H9 (cell line): ENCODE results near the gene TSPAN18. TPM values are rescaled to one million over a fixed set of nuclear protein-coding genes. Genes with fewer than 3 reads are reported as not detected.

ENCODE experiments used
- DNase-seq: peaks from one replicate; pipeline ENCODE4 v3.0.0-alpha.2; 2017
- H2AFZ ChIP-seq: one replicate; pipeline ENCODE4 v1.6.1; 2013; ENCODE audit warnings: mild to moderate bottlenecking, low read length, control low read depth, moderate library complexity
- H2AK5ac ChIP-seq: 2 replicates; pipeline ENCODE4 v1.6.1; 2013; ENCODE audit warnings: low read length, control low read depth, mixed read lengths; ENCODE audit not compliant: insufficient read length
- H2BK120ac ChIP-seq: one replicate; pipeline ENCODE4 v1.6.1; 2013; ENCODE audit warnings: low read depth, mild to moderate bottlenecking, low read length, control low read depth, inconsistent platforms; ENCODE audit not compliant: poor library complexity, severe bottlenecking
- H2BK12ac ChIP-seq: 2 replicates; pipeline ENCODE4 v1.6.1; 2013; ENCODE audit warnings: low read length, control low read depth, mixed read lengths, low read depth; ENCODE audit not compliant: insufficient read length
- H2BK15ac ChIP-seq: 2 replicates; pipeline ENCODE4 v1.6.1; 2013; ENCODE audit warnings: low read depth, low read length, control low read depth
- H2BK20ac ChIP-seq: one replicate; pipeline ENCODE4 v1.6.1; 2013; ENCODE audit warnings: low read depth, mild to moderate bottlenecking, low read length, control low read depth, inconsistent platforms; ENCODE audit not compliant: poor library complexity, severe bottlenecking
- H2BK5ac ChIP-seq: 2 replicates; pipeline ENCODE4 v1.6.1; 2013; ENCODE audit warnings: low read length, control low read depth, mixed read lengths; ENCODE audit not compliant: insufficient read length
- H3K14ac ChIP-seq: 2 replicates; pipeline ENCODE4 v1.6.1; 2013; ENCODE audit warnings: low read length, control low read depth; ENCODE audit not compliant: insufficient read depth
- H3K18ac ChIP-seq: 2 replicates; pipeline ENCODE4 v1.6.1; 2013; ENCODE audit warnings: low read depth, mild to moderate bottlenecking, mixed read lengths, low read length, control low read depth; ENCODE audit not compliant: insufficient read length
- H3K23ac ChIP-seq: 2 replicates; pipeline ENCODE4 v1.6.1; 2013; ENCODE audit warnings: low read length, control low read depth, mixed read lengths, low read depth; ENCODE audit not compliant: insufficient read length
- H3K23me2 ChIP-seq: 2 replicates; pipeline ENCODE4 v1.6.1; 2013; ENCODE audit warnings: low read depth, mild to moderate bottlenecking, mixed read lengths, low read length, control low read depth; ENCODE audit not compliant: insufficient read length, poor library complexity, severe bottlenecking
- H3K27ac ChIP-seq: 2 replicates; pipeline ENCODE4 v1.5.1; 2013; ENCODE audit warnings: low read length, control low read depth, mixed read lengths, low read depth; ENCODE audit not compliant: insufficient read length
- H3K27me3 ChIP-seq: 2 replicates; pipeline ENCODE4 v1.6.1; 2013; ENCODE audit warnings: low read length, control low read depth, inconsistent platforms; ENCODE audit not compliant: insufficient read depth
- H3K4ac ChIP-seq: 2 replicates; pipeline ENCODE4 v1.6.1; 2013; ENCODE audit warnings: low read depth, mild to moderate bottlenecking, control low read depth, inconsistent platforms, low read length, moderate library complexity
- H3K4me1 ChIP-seq: 2 replicates; pipeline ENCODE4 v1.6.1; 2013; ENCODE audit warnings: low read length, control low read depth, inconsistent platforms; ENCODE audit not compliant: insufficient read depth
- H3K4me2 ChIP-seq: 2 replicates; pipeline ENCODE4 v1.6.1; 2013; ENCODE audit warnings: low read length, control low read depth, mixed read lengths; ENCODE audit not compliant: insufficient read length, insufficient read depth
- H3K56ac ChIP-seq: 2 replicates; pipeline ENCODE4 v1.6.1; 2013; ENCODE audit warnings: low read depth, mild to moderate bottlenecking, mixed read lengths, low read length, control low read depth; ENCODE audit not compliant: insufficient read length
- H3K79me1 ChIP-seq: 2 replicates; pipeline ENCODE4 v1.6.1; 2013; ENCODE audit warnings: low read depth, mild to moderate bottlenecking, moderate library complexity, low read length, control low read depth, inconsistent platforms; ENCODE audit not compliant: insufficient read depth, poor library complexity, severe bottlenecking
- H3K79me2 ChIP-seq: 2 replicates; pipeline ENCODE4 v1.6.1; 2013; ENCODE audit warnings: low read length, control low read depth, inconsistent platforms; ENCODE audit not compliant: insufficient read depth
- H3K9ac ChIP-seq: 2 replicates; pipeline ENCODE4 v1.6.1; 2013; ENCODE audit warnings: low read length, control low read depth, mixed read lengths; ENCODE audit not compliant: insufficient read length; ENCODE audit errors: extremely low read depth
- H3K9me3 ChIP-seq: one replicate; pipeline ENCODE4 v1.6.1; 2013; ENCODE audit warnings: low read depth, low read length, inconsistent platforms; ENCODE audit not compliant: control insufficient read depth
- H3T11ph ChIP-seq: one replicate; pipeline ENCODE4 v1.6.1; 2013; ENCODE audit warnings: mild to moderate bottlenecking, low read length, control low read depth, inconsistent platforms
- H4K20me1 ChIP-seq: one replicate; pipeline ENCODE4 v1.6.1; 2013; ENCODE audit not compliant: control insufficient read depth, insufficient read length, insufficient read depth
- H4K5ac ChIP-seq: 2 replicates; pipeline ENCODE4 v1.6.1; 2013; ENCODE audit warnings: low read depth, mild to moderate bottlenecking, mixed read lengths, low read length, control low read depth; ENCODE audit not compliant: insufficient read length
- H4K8ac ChIP-seq: replicated peaks from 2 replicates; pipeline ENCODE4 v1.6.1; 2013; ENCODE audit warnings: low read length, control low read depth, mixed read lengths, low read depth; ENCODE audit not compliant: insufficient read length
- H4K91ac ChIP-seq: 2 replicates; pipeline ENCODE4 v1.6.1; 2013; ENCODE audit warnings: low read depth, mild to moderate bottlenecking, moderate library complexity, mixed read lengths, low read length, control low read depth; ENCODE audit not compliant: insufficient read length
- H3K27ac Mint-ChIP-seq, 3 experiments: 2 replicates in 2 of 3; 3 replicates in 1 of 3; pipeline ENCODE4 v1.8.0; 2020 to 2021; ENCODE audit warnings: mixed read lengths in 3 of 3, mild to moderate bottlenecking in 1 of 3, moderate library complexity in 1 of 3
- H3K27me3 Mint-ChIP-seq: 2 replicates; pipeline ENCODE4 v1.8.0; 2021; ENCODE audit warnings: low read depth, mild to moderate bottlenecking, moderate library complexity, mixed read lengths
- H3K36me3 Mint-ChIP-seq, 3 experiments: 2 replicates in 2 of 3; 3 replicates in 1 of 3; pipeline ENCODE4 v1.8.0; 2020 to 2021; ENCODE audit warnings: low read depth in 3 of 3, mixed read lengths in 3 of 3; ENCODE audit not compliant: insufficient read depth in 1 of 3
- H3K4me1 Mint-ChIP-seq, 2 experiments: 2 replicates each; pipeline ENCODE4 v1.8.0; 2020; ENCODE audit warnings: mixed read lengths in 2 of 2
- H3K4me3 Mint-ChIP-seq, 2 experiments: 2 replicates in 1 of 2; 3 replicates in 1 of 2; pipeline ENCODE4 v1.8.0; 2020 to 2021; ENCODE audit warnings: mild to moderate bottlenecking in 2 of 2, mixed read lengths in 2 of 2, moderate library complexity in 1 of 2
- H3K9me3 Mint-ChIP-seq, 2 experiments: 2 replicates in 1 of 2; 3 replicates in 1 of 2; pipeline ENCODE4 v1.8.0; 2020; ENCODE audit warnings: mild to moderate bottlenecking in 2 of 2, mixed read lengths in 2 of 2, moderate library complexity in 1 of 2
- CTCF ChIP-seq: fragments of 200-600 bp; sonication (generic); conservative IDR thresholded peaks from 3 replicates; pipeline ENCODE4 v1.8.0; 2021; ENCODE audit warnings: antibody characterized with exemption, mild to moderate bottlenecking
- WGBS: extraction: QIAGEN DNeasy Blood & Tissue Kit; methylation state at CpG from one replicate; pipeline ENCODE4 v1.1.7; 2013; ENCODE audit warnings: missing lambda C conversion rate, low lambda C conversion rate, mixed read lengths; ENCODE audit not compliant: insufficient read length; ENCODE audit errors: extremely low coverage; 5-methylcytosine and 5-hydroxymethylcytosine counted together
- total RNA-seq: library from RNA; stranded (reverse); gene quantifications from 2 replicates; pipeline ENCODE4 v1.2.1, GENCODE V29; 2021

The TSPAN18 gene
- total RNA-seq, 1 experiment from 2014 or later: 25.3 TPM

DNA sequence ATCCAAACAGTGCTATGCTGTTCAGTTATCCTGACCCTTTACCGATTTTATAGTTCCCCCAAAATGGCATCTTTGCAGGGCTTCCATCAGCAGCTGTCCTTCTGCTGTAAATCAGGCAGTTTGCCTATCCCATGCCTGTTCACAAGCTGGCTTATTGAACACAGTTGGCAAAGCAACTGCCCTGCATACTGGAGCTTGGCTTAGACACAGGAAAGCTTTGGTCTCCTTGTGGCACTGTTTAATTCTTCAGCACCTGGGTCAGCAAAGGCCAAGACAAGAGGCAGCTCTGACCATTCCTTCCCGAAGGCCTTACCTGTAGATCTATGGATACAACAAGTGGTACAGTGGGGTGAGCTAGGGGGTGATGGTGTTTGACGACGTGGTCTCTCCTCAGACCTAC lies 32.2 kb downstream of the TSPAN18 start:
- Histone ChIP-seq H3K9me3 (no peaks in the 10 kb centered on the region), H4K20me1 (no peaks in the 10 kb centered on the region), H3K9ac (no peak overlapping the region), H3K14ac (no peak overlapping the region), H3K23ac (no peak overlapping the region), H3K27me3 (peaks cover 6% of the 10 kb centered on the region; the same call in 1 of the 2 replicates), H2BK20ac (no peak overlapping the region), H3K56ac (no peak overlapping the region), H4K91ac (no peak overlapping the region), H2AFZ (no peak overlapping the region), H3K4me1 (peaks cover 21% of the 10 kb centered on the region; the same call in 1 of the 2 replicates), H3K79me1 (no peaks in the 10 kb centered on the region), H2BK5ac (no peak overlapping the region), H3K79me2 (no peaks in the 10 kb centered on the region), H4K8ac (no peak overlapping the region), H2AK5ac (no peak overlapping the region), H3K23me2 (no peaks in the 10 kb centered on the region), H3K27ac (no peak overlapping the region), H3K4me2 (no peak overlapping the region), H2BK120ac (no peak overlapping the region), H3T11ph (no peak overlapping the region), H2BK15ac (no peak overlapping the region), H3K4ac (no peak overlapping the region), H2BK12ac (no peak overlapping the region), H3K18ac (no peak overlapping the region), H4K5ac (no peak overlapping the region)
- Mint-ChIP-seq H3K4me1 (peaks cover 71 to 76% of the 10 kb centered on the region in 2 experiments), H3K4me3 (no peak overlapping the region), H3K27me3 (peaks cover 54% of the 10 kb centered on the region), H3K27ac (no peak overlapping the region), H3K9me3 (peaks cover 8 to 13% of the 10 kb centered on the region in 2 experiments; a peak in 4 of 5 replicates), H3K36me3 (peaks cover 0 to 5% (median 5%) of the 10 kb centered on the region in 3 experiments; a peak in 4 of 7 replicates)
- no peak for TF ChIP-seq CTCF
- no CpG with 5 or more reads among the region's 4 CpGs for WGBS
- DNase-seq: peak; percentile 17
